Activated T-cell treated with anti-CD3 and anti-CD28 coated beads, Interleukin-2, amount 50 U/mL, for 1 hour (primary cell): ENCODE results near the gene ZC2HC1B.

ENCODE experiments used
- DNase-seq: peaks from one replicate; pipeline ENCODE4 v3.0.0-alpha.2; 2020

ZC2HC1B gene

DNA sequence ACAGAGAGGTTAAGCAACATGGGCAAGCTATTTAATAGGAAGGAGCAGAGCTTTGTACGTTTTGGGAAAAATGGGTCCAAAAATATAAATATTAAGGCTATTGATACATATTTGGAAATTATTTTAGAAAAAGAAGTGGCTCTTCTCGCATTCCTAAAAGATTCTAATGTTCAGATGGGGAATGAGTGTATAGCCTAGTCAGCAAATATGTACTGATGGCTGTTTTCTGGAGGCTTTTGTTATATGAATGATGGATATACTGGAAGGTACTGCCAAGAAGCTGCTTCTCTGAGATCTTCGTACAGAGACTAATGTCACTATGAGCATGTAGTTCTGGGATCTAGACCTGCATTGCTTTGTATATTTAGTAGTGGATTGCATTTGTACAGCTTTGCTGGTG is 72.1 kb downstream of the ZC2HC1B start:
- no peak for DNase-seq

DNA sequence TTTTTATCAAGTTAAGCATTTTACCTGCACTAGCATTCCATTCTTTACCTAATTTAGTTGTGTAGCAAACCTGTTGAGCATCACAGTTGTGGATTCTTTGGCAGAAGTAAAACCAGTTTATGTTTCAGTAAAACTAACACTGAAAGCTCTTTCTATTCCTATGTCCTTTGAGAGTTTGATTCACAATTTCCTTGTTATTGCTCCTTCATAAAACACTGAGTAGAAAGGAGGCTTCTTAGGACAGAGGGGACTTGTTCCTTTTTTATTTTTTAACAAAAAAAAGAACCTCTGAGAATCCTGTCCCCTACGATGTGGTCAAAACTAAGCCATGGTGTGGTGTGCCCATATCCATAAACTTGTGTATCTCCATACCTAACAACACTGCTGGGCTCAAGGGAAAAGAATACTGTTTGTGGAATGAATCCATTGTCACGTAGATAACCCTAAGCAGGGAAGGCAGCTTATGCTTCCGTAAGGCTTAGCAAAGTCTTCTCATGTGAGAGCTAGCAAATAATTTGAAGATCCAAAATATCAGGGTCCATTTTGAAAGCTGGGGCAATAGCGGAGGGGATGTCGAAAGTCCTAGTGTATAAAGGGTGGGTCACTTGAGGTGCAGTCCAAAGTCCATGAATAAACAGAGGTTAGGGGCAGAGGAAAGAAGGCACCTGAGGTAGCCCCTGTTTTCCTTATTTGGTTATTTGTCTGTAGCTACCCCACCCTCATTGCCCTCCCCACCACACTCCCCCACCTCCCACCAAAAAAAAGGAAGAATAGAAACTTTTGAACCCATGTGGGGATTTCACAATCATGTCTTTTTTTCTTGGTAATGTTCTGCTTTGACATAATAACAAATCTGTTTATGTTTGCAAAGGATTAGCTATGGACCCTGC is 72.7 kb downstream of the ZC2HC1B start:
- DNase-seq: no peak

DNA sequence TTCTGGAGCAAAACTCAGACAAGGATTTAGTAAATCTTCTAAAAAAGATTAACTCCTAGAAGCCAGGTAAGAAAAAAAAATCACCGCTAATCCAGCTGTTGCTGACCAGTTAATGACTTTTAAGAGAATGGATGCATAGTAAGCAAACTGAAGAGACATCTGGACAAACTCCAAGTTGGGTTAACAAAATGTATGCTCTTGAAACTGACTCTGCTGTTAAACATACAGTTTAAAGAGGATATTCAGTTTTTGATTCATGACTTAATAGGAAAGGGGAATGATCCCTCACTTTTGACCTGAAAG is 73.3 kb downstream of the ZC2HC1B start:
- no peak for DNase-seq

DNA sequence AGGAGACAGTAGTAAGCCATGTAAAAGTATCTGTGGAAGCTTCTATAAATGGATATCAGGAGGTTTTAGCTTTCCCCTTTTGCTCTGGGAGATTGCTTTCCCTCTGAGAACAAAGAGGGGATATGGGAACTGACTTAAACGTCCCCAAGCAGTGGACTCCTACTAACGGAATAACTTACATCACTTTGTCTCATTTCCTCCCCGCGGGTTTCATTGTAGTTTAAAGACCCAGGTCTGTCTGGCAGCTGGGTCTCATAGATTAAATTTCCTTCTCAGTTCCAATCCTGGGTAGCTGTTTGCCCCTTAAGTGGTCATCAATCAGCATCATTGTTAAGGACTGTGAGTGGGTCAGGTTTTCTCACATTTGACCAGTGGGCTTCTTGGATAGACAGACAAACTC is 75.1 kb downstream of the ZC2HC1B start:
- no peak for DNase-seq

DNA sequence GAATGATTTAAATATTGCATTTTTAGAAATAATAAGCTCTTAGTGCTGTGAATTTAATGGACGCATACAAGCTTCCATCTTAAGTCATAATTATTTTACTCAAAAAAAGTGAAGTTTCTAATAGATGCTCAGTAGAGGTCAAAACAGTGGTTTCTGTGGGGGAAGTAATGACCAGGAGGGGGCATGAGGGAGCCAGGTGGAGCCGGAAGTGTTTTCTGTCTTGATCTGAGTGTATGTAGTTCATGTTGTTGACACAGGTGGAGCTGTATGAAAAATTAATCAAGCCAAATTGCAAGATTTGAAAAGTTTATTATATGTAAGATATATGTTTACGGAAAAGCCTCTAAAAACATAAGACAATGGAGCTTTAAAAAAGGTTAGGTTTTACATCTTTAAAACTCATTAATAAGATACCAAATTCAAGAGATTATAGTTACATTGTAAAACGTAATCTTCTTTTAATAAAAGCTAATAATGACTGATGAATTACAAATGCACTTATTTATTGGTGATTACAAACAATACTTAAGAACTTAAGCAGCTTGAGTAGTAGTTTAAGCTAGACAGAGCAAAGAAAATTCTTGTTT is 75.8 kb downstream of the ZC2HC1B start:
- DNase-seq: peak; percentile 47

DNA sequence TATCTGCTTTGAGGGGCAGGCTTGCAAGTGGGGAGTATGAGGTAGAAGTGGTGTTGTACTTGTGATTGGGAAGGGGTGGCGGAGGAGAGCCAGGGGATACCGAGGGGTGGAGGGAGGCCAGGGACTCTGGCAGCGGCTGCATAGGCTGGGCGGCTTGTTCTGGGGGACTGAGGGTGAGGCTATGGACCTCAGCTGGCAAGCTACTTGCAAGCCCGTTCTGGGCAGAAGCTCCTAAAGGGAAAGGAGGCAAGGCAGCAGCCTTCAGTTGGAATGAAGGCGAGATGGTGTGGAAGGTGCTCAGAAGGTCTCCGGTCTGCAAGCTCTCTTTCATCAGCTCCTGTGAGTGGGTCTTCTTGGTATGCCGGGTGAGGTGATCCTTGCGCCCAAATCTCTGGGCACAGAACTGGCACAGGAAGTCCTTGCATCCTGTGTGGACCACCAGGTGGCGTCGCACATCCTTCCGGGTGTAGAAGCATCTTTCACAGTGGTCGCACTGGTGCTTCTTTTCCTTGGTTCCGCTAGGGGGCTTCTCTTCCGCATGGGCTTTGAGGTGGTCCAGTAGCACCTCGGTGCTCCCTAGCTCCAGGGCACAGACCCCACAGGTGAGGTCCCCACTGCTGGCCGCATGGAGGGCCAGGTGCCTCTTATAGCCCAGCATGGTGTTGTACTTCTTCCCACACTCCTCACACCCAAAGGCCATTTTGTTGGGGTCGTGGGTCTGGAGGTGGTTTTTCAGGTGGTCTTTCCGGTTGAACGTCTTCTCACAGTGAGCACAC is 77.8 kb downstream of the ZC2HC1B start:
- peak; percentile 54 for DNase-seq

DNA sequence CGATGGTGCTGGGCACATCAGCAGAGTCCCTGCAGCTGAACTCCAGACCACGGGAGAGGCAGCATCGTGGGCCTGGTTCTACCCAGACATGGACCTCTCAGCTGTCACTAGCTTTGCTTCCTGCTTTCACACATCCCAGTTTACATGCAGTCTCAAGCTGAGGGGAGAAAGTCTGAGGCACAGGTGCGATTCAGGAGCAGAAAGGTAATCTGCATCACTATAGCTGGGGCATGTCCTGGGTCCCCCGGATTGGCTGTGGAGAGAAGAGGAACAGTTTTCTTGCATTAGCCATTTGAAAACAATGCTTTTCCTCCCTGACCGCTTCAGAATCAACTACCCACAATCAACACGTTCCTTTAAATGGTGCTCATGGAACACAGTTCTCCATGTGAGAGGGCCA is 83.9 kb downstream of the ZC2HC1B start:
- no peak for DNase-seq

DNA sequence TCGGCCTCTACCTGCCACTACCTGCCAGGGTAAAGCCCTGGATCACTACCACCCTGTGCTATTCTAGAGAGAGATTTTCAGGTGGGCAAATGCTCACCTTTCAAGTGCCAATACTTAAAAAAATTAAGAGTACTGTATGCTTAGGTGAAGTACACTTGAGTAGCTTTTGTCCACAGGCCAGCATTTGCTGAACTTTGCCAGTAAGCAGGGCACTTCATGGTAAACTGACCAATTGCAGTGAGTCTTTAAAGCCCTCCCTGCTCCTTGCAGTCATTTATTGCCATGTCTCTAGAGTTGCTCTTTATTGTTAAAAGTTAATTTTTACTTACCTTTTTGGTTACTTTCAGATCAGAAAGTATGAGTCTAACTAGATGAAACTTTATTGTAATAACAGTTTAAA is 85.3 kb downstream of the ZC2HC1B start:
- DNase-seq: no peak

DNA sequence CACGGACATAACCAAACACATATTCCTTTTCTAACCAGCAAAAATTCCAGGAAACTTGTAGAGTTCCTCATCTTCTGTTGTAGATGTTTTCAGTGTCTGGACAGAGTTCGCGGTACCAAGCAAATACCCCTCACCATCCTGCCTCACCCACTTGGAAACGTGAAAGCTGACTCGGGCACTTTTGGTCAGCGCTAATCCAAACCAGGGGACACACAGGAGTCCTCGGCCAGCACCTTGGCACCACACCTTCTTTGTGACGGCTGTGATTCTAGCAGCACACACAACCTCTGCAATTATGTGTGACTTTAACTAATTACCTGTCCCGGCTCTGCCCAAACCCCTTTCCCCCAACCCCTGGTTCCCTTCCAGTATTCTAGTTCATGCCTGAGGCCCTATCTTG is 85.7 kb downstream of the ZC2HC1B start:
- no peak for DNase-seq

DNA sequence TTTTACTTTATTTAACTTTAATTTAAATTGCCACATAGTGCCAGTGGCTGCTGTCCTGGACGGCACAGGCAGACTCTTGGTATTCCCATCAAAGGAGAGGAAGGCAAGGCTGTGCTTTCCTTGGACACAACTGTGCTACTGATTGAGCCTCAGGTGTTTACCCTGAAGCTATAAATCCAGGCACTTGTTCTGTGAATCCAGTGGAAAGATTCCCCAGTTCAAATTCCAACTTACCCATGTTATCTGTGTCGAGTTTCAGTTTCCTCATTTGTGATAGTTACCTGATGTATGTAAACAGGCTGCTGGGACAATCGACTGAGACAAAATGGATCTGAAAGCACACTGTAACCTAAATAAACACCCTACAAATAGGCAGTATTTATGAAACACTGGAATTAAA is 86.6 kb downstream of the ZC2HC1B start:
- no peak for DNase-seq

DNA sequence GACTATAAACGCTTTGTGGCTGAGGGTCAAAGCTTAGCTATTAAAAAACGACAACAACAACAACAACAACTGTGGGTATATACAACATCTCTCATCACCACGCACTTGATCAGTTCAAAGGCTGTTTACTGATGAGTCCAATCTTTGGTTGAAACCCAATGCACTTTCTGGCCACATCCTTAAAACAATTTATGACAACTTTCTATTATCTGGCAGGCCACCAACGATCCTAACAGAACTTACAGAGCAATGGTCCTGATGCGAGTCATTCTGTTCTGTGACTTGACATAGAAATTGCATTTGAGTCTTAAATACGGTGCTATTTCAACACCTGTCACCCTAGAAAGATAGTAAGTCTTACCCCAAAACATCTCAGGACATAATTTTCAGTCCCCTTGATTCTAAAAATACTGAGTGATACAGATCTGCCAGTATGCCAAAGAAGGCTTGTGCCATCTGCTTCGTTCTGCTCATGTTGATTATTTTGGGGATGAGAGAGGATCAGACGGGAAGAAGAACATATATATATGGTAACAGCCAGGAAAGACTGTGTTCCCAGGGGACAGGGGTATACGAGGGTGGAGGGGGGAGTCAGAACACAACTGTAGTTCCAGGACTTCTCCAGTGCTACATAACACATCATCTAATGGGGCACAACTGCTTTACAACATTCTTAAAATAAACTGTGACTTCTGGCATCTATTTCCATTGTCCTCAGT is 87.9 kb downstream of the ZC2HC1B start:
- DNase-seq: no peak

DNA sequence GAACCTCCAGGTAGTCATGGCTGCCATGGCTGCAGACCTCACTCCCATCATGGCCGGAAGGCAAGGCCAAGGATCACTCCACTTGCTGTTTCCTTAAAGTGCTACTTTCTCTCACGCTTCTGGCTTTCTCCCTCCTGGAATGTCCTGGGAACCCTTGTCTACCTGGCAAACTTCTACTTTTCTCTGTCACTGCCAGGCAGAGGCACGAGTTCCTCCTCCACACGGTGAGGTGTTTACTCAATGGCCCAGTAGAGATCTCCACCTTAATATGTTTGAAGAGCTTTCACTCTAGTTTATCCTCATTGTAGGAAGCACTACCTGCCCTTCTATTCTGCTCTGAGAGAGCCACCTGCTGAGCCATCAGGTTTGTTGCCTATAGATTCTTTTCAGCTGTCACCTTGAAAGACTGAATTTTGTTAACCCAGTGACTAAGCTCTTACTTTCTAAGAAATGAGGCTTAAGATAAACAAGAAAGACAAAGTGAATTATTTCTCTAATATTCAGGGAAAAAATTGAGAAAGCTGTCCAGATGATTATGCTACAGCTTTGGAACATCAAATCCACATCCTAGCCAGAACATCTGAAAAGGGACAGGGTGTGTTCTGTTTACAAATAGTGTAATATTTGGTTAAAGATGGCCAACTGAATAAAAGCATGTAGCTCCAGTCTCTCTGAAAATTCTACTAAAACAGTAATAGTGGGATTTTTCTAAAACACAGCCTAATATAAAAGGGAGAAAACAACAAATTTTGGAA is 88.8 kb downstream of the ZC2HC1B start:
- no peak for DNase-seq

DNA sequence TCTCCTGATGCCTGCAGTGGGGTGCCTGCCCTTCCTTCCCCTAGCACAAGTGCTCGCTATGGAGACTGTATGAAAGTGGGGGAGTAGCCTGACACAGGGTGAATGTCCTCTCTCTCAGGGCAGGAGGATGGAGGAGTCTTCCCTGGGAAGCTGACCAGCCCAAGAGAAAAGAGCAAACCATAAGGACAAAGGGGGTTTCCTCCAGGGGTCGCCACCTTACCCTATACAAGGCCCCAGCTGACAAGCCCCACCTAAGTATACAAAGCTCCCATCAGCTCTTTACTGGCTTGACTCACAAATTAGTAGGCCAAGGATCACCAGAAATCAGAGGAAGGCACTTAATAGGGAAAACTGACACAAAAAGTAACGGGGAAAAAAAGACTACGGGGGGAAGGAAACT is 89.6 kb downstream of the ZC2HC1B start:
- no peak for DNase-seq

DNA sequence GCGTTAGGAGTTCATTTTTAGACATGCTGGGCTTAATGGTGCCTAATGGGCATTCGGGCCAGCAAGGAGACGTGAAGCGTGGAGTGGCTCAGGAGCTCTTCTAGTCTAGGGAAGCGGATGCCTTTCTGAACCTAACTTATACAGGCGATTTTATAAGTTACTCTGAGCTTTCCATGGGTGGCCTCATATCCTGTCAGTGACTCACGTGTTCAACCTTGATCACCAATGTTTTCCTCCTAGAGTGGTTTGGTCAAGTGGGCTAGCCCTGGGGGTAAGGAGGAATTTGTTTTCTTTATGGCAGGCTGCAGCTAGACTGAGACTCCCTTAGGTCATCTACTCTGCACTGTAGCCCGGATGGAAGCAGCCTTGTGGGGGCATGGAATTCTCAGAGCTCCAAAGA is 91.7 kb downstream of the ZC2HC1B start:
- no peak for DNase-seq

DNA sequence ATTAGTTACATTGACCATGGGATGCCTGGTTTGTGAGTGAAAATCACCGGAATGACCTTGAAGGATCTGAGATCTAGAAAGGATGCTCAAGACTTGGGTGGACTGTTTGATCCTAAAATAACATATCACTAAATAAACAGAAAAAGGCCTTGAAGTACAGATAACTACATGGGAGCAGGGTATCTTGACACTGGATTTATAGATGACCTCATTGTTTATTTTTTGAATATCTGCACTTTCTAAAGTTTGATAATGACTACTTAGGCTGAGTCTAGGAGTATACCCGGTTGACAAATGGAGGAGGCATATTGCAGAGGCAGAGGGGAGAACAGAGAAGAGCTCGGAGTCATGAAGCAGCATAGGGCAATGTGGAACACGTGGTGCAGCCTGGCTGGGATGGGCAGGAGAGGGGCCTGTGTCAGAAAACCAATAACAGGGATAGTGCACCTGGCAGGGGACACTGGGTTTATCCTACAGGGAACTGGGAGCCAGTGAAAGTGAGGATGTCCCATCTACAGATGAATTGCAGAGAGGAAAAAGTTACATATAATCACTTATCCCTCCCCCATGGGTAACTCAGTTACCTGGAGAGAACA is 93.5 kb downstream of the ZC2HC1B start:
- no peak for DNase-seq

DNA sequence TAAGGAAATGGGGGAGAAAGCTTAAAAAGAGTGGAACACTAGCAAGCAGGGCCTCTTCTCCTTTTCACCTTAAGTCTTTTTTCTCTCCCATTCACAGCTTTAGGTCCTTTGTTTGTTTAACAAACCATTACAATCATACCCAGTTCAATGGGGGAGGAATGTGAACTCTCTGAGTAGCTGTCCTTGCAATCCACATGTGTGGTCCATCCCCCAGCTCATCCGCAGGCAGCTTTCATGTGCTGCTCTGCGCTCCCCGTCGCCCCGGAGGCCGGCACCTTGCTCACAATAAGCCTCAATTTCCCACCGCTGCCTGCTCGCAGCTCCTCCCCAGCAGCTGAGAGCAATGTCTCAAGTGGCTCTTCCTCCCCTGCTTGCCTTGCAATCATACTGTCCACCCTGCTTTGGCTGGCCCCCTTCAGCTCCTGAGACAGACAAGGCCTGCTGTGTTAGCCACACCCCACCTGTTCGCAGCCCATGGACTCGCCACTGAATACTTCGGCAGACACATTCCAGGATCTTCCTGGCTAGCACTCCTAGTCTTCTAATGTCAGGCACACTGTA is 94.6 kb downstream of the ZC2HC1B start:
- no peak for DNase-seq

DNA sequence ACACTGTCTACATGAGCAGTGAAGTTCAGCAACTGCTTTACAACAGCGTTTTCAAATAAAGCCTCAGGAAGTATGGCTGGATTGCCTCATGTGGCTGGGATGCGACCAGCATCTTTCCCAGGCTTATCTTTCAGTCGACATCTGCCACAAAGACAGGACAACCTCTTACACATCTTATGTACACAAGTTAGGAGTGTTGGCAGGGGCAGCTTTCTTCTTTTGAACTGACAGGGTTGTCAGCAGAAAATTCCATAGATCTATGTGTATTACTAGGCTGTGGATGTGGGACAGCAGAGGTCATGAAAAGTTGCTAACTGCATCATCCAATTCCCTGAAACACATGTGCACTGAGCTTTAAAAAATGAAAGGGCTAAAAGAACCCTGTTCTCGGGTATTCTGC is 95.7 kb downstream of the ZC2HC1B start:
- DNase-seq: no peak

DNA sequence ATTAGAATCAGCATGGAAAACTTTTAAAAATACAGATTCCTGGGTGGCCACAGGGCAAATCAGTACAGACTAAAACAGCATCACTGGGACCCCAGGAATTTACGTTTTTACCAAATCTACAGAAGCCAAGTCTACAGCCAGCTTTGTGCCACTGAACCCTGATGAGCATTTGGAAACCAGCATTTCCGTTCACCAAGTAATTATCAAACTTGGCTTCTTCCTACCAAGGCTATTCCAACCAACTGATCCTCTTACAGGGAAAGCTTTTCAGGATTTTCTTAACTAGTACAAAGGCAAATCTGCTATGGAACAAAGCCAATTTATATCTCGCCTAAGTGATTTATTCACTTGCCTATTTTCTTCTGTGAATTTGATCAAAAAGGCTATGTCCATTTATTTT is 96.8 kb downstream of the ZC2HC1B start:
- DNase-seq: no peak

DNA sequence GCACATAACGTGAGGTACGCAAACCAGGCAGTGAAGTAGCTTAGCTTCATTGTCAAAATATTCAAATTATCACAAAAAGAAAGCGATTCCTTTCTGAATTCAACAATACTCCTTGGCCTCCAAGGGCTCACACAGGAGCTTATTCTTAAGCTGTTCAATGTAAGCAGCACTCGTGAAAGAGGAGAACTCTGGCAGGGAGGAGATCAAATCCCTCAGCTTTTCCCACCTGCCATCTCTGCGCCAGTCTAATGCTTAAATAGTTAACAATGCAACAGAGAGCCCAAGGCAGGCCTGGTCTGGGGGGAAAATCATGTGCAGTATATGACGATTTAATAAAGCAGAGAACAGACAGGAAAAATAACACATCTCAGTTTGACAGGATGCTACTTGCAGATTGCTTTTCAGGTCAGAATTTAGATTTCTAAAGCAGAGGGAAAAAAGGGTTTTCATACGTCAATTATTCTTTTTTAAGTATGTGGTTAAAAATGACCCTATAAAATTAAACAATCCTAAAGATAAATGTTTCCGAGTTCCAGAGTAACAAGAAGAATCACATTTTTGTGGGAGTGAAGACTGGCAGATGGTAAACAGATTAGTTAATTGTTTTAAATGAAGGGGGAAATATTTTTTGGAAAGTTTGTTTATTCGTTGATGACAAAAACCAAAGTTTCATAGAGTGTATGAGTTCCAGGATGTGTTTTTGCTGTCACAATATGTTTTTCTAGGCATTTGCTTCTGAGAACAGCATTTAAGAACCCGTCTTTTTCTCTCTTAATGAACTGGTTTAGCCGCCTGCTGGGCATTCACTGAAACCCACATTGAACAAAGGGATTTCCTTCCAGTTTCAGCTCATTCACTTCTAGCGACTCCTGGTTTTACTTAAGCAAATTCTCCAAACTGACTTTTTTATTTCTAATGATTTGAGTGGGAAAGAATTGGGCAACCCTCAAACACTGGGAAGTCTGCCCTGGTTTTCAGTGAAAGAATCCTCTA is 97.9 kb downstream of the ZC2HC1B start:
- no peak for DNase-seq

DNA sequence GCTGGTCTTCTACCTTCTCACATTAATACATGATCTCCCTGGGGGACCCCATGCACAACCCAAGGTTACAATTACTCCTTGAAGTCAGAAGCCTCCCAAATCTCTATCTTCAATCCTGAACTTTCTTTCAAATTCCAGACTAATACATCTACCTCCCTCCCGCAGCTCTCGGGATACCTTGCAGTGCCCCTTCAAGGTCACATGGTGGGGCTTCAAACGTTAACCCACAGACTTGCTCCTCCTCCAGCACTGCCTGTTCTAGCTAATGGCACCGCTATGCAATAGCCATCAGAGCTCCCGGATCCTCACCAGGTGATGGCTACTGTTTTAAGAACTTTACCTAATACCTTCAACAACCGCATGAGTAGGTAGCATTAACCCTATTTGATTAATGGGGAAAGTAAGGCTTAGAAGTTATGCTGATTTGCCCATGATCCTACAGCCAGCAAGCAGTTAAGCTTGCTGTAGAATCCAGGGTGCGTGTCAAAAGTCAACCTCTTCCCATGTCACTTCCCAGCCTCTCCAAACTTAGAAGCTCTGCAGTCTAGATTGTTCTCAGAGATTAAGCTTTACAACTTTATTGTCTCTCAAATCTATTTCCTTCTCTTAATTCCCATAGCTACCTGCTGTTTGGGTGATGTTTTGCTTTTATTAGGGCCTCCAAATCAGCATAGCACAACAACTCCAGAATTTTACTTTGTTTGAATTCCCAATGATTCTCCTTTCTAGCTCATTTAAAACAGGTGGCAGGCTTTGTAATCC is 99.1 kb downstream of the ZC2HC1B start:
- DNase-seq: no peak
